ENCODE measurements around the gene MAGI1.

The MAGI1 gene

GRCh38 chr3:65814845-65815578 lies 223.7 kb downstream of the MAGI1 start:
- Histone ChIP-seq H3K36me3 (ENCODE audit: control insufficient read depth, insufficient read depth, low read length) (no peaks in the 10 kb centered on the region), H3K4me1 (ENCODE audit: control insufficient read depth, insufficient read depth, low read length) (no peaks in the 10 kb centered on the region), H3K27me3 (ENCODE audit: control insufficient read depth, insufficient read depth, low read length) (no peaks in the 10 kb centered on the region), H3K4me3 (ENCODE audit: low read length) (no peak overlapping the region), H3K9ac (ENCODE audit: low read length) (no peak overlapping the region), H3K27ac (ENCODE audit: low read depth, low read length) (no peak overlapping the region)

GRCh38 chr3:65811892-65812291 lies 226.8 kb downstream of the MAGI1 start:
- Histone ChIP-seq H3K27me3 (ENCODE audit: control insufficient read depth, insufficient read depth, low read length) (no peaks in the 10 kb centered on the region), H3K36me3 (ENCODE audit: control insufficient read depth, insufficient read depth, low read length) (no peaks in the 10 kb centered on the region), H3K4me3 (ENCODE audit: low read length) (no peak overlapping the region), H3K27ac (ENCODE audit: low read depth, low read length) (no peak overlapping the region), H3K4me1 (ENCODE audit: control insufficient read depth, insufficient read depth, low read length) (no peaks in the 10 kb centered on the region), H3K9ac (ENCODE audit: low read length) (no peak overlapping the region)

GRCh38 chr3:65811086-65811761 lies 227.5 kb downstream of the MAGI1 start:
- Histone ChIP-seq H3K36me3 (ENCODE audit: control insufficient read depth, insufficient read depth, low read length) (no peaks in the 10 kb centered on the region), H3K4me1 (ENCODE audit: control insufficient read depth, insufficient read depth, low read length) (no peaks in the 10 kb centered on the region), H3K27ac (ENCODE audit: low read depth, low read length) (no peak overlapping the region)

DNA sequence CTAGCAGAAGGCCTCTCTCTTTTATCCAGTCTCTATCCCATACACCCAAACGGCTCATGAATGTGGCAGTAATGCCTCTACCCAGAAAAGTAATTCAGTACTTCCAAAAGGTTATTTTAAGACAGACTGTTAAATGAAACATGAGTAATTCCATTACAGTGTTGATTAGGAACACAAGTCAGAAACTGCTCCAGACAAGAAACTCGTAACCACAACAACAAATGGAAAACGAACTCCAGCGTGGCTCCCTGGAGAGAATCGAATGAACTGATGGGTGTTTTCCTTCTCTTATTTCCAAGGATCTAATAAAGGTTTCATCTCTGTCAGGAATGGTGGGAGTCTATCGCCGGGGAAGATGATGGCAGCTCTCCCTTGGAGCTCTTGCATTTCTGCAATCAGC lies 228.4 kb downstream of the MAGI1 start:
- no peak overlapping the region for H3K27ac ChIP-seq (ENCODE audit: low read depth, low read length)
- no peak overlapping the region for H3K4me3 ChIP-seq (ENCODE audit: low read length)
- no peak overlapping the region for H3K9ac ChIP-seq (ENCODE audit: low read length)
- no peaks in the 10 kb centered on the region for H3K4me1 ChIP-seq (ENCODE audit: control insufficient read depth, insufficient read depth, low read length)
- H3K27me3 ChIP-seq (ENCODE audit: control insufficient read depth, insufficient read depth, low read length): no peaks in the 10 kb centered on the region
- H3K36me3 ChIP-seq (ENCODE audit: control insufficient read depth, insufficient read depth, low read length): no peaks in the 10 kb centered on the region

More at GRCh38 chr3:65811086-65811761, 227.5 kb downstream of the MAGI1 start:
- no peak overlapping the region for H3K4me3 ChIP-seq (ENCODE audit: low read length)
- H3K9ac ChIP-seq (ENCODE audit: low read length): no peak overlapping the region
- no peaks in the 10 kb centered on the region for H3K27me3 ChIP-seq (ENCODE audit: control insufficient read depth, insufficient read depth, low read length)

DNA sequence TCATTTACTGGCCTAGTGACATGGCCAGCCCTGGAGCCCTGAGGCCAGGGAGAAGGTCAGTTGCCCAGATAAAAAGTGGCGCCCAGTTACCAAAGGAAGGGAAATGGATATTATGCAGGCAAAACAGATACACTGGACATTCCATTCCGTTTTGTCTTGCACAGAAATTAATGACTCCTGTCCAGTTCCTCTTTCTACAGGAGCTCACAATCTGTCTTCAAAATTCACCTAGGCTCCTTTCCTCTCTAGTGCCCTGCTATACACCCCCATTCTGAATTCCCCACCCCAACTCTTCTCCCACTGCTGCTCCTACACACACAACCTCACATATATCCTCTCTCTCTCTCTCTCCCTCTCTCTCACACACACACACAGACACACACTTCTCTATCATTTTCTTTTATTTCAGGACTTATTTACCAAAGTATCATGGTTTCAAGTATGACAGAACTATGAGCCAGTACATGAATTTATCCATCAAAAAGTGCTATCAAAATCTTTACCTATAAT lies 229.0 kb downstream of the MAGI1 start:
- Histone ChIP-seq H3K27ac (ENCODE audit: low read depth, low read length) (no peak overlapping the region), H3K4me1 (ENCODE audit: control insufficient read depth, insufficient read depth, low read length) (no peaks in the 10 kb centered on the region), H3K4me3 (ENCODE audit: low read length) (no peak overlapping the region), H3K27me3 (ENCODE audit: control insufficient read depth, insufficient read depth, low read length) (no peaks in the 10 kb centered on the region), H3K36me3 (ENCODE audit: control insufficient read depth, insufficient read depth, low read length) (no peaks in the 10 kb centered on the region), H3K9ac (ENCODE audit: low read length) (no peak overlapping the region)

DNA sequence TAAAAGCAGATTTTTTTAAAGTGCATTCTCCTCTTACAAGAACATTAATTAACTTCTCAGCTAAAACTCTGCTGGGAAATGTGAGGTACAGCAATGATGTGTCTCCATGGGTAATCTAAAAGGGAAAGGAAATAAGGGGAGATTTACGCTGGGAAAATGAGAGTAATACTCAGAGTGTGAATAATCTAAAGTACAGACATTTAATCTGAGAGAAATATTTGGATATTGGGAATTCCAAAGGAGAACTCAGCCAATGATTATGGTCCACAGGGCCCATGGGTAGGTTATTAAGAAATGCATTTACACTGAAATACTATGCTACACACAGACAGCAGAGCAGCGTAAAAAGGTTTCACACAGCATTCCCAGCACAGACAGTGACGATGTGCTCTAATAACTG lies 229.9 kb downstream of the MAGI1 start:
- Histone ChIP-seq H3K36me3 (ENCODE audit: control insufficient read depth, insufficient read depth, low read length) (no peaks in the 10 kb centered on the region), H3K27me3 (ENCODE audit: control insufficient read depth, insufficient read depth, low read length) (no peaks in the 10 kb centered on the region)

GRCh38 chr3:65808407-65808806 lies 230.3 kb downstream of the MAGI1 start:
- H3K27ac ChIP-seq (ENCODE audit: low read depth, low read length): no peak overlapping the region
- no peak overlapping the region for H3K4me3 ChIP-seq (ENCODE audit: low read length)
- H3K4me1 ChIP-seq (ENCODE audit: control insufficient read depth, insufficient read depth, low read length): no peaks in the 10 kb centered on the region
- no peaks in the 10 kb centered on the region for H3K27me3 ChIP-seq (ENCODE audit: control insufficient read depth, insufficient read depth, low read length)
- H3K9ac ChIP-seq (ENCODE audit: low read length): no peak overlapping the region
- no peaks in the 10 kb centered on the region for H3K36me3 ChIP-seq (ENCODE audit: control insufficient read depth, insufficient read depth, low read length)

More for the DNA sequence above, 229.9 kb downstream of the MAGI1 start:
- Histone ChIP-seq H3K27ac (ENCODE audit: low read depth, low read length) (no peak overlapping the region), H3K9ac (ENCODE audit: low read length) (no peak overlapping the region), H3K4me3 (ENCODE audit: low read length) (no peak overlapping the region), H3K4me1 (ENCODE audit: control insufficient read depth, insufficient read depth, low read length) (no peaks in the 10 kb centered on the region)

- H3K4me3 ChIP-seq (ENCODE audit: low read length): no peak overlapping the region
- H3K4me1 ChIP-seq (ENCODE audit: control insufficient read depth, insufficient read depth, low read length): no peaks in the 10 kb centered on the region
- H3K36me3 ChIP-seq (ENCODE audit: control insufficient read depth, insufficient read depth, low read length): no peaks in the 10 kb centered on the region
- H3K27ac ChIP-seq (ENCODE audit: low read depth, low read length): no peak overlapping the region
- no peak overlapping the region for H3K9ac ChIP-seq (ENCODE audit: low read length)
- H3K27me3 ChIP-seq (ENCODE audit: control insufficient read depth, insufficient read depth, low read length): no peaks in the 10 kb centered on the region
Observed at GRCh38 chr3:65807225-65807624, 231.5 kb downstream of the MAGI1 start.

GRCh38 chr3:65806600-65806999 lies 232.1 kb downstream of the MAGI1 start:
- Histone ChIP-seq H3K27me3 (ENCODE audit: control insufficient read depth, insufficient read depth, low read length) (no peaks in the 10 kb centered on the region), H3K4me3 (ENCODE audit: low read length) (no peak overlapping the region), H3K4me1 (ENCODE audit: control insufficient read depth, insufficient read depth, low read length) (no peaks in the 10 kb centered on the region), H3K27ac (ENCODE audit: low read depth, low read length) (no peak overlapping the region), H3K9ac (ENCODE audit: low read length) (no peak overlapping the region), H3K36me3 (ENCODE audit: control insufficient read depth, insufficient read depth, low read length) (no peaks in the 10 kb centered on the region)

- no peaks in the 10 kb centered on the region for H3K27me3 ChIP-seq (ENCODE audit: control insufficient read depth, insufficient read depth, low read length)
- H3K9ac ChIP-seq (ENCODE audit: low read length): no peak overlapping the region
- no peak overlapping the region for H3K27ac ChIP-seq (ENCODE audit: low read depth, low read length)
- no peaks in the 10 kb centered on the region for H3K4me1 ChIP-seq (ENCODE audit: control insufficient read depth, insufficient read depth, low read length)
- no peak overlapping the region for H3K4me3 ChIP-seq (ENCODE audit: low read length)
- no peaks in the 10 kb centered on the region for H3K36me3 ChIP-seq (ENCODE audit: control insufficient read depth, insufficient read depth, low read length)
Observed at GRCh38 chr3:65796676-65797075, 242.0 kb downstream of the MAGI1 start.

DNA sequence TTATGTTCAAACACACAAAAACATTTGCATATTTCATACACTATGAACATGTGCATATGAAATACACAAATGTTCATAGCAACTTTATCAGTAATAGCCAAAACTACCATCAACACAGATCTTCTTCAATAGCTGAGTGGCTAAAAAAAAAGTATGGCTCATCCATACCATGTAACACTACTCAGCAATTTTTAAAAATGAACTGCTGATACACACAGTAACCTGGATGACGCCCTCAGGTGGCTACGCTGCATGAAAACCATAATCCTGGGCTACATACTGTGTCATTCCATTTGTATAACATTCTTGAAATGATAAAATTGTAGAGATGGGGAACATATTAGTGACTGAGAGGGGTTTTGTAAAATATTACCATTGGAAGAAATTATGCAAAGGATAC lies 243.6 kb downstream of the MAGI1 start:
- Histone ChIP-seq H3K27ac (ENCODE audit: low read depth, low read length) (no peak overlapping the region), H3K9ac (ENCODE audit: low read length) (no peak overlapping the region), H3K4me3 (ENCODE audit: low read length) (no peak overlapping the region), H3K36me3 (ENCODE audit: control insufficient read depth, insufficient read depth, low read length) (no peaks in the 10 kb centered on the region), H3K4me1 (ENCODE audit: control insufficient read depth, insufficient read depth, low read length) (no peaks in the 10 kb centered on the region), H3K27me3 (ENCODE audit: control insufficient read depth, insufficient read depth, low read length) (no peaks in the 10 kb centered on the region)

DNA sequence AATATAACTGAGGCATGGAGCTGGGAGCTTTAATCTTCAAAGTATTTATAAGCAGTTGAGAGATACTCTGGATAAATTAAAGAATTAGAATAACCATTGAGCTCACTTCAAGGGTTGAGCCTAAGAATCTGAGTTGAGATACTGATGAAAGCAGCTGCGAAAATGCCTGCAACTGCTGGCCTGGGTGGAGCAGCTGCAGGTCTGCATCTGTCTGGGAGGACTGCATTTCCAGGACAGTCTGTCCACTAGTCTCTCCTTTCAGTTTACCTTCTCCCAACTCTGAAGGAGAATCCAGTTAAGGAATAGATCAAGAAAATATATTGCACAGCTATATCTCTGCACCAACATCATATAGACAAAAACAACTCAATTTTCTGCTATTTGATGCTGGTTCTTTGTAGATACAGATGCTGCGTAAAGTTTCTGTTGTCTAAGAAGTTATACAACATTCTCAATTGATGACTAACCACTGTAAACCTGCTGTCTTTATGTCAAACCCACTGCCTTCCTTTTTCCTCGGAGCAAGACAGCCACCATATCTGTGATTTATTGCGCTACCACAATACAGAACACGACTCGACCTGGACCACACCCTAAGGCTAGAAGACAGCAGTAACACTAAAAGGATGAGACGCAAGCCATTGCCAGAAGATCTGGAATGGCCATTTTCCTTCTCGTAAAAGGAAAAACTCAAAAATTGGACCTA lies 245.1 kb downstream of the MAGI1 start:
- no peaks in the 10 kb centered on the region for H3K36me3 ChIP-seq (ENCODE audit: control insufficient read depth, insufficient read depth, low read length)
- no peaks in the 10 kb centered on the region for H3K4me1 ChIP-seq (ENCODE audit: control insufficient read depth, insufficient read depth, low read length)
- H3K27me3 ChIP-seq (ENCODE audit: control insufficient read depth, insufficient read depth, low read length): no peaks in the 10 kb centered on the region
- H3K9ac ChIP-seq (ENCODE audit: low read length): no peak overlapping the region
- no peak overlapping the region for H3K4me3 ChIP-seq (ENCODE audit: low read length)
- no peak overlapping the region for H3K27ac ChIP-seq (ENCODE audit: low read depth, low read length)
